Endothelial cell of umbilical vein (primary cell): ENCODE data around the gene TTC31. TPM values are rescaled to one million over a fixed set of nuclear protein-coding genes. Genes with fewer than 3 reads are reported as not detected.

Experiments
- BruUV-seq: library from RNA; stranded (reverse); fragments of 400-500 nt; replicated peaks from 2 replicates; lab custom pipeline; 2021; lab: Mats Ljungman, UMichigan
- CTCF ChIA-PET: fragments of 300-600, 350-600 bp; sonication (Branson Sonifier 250); formaldehyde crosslinking; loops from one replicate; lab custom pipeline; 2021; ENCODE audit warnings: antibody characterized with exemption, inconsistent platforms; lab: Charles Lee
- POLR2A ChIA-PET: fragments of 300-600, 350-600 bp; sonication (Branson Sonifier 250); formaldehyde crosslinking; loops from one replicate; lab custom pipeline; 2021; ENCODE audit warnings: antibody characterized with exemption, inconsistent platforms; lab: Charles Lee
- DNase-seq: peaks from one replicate; pipeline ENCODE4 v3.0.0-alpha.2; 2011; ENCODE audit warnings: low read depth, low spot score
- FAIRE-seq: peaks from 2 replicates; lab custom pipeline; 2011; peaks lifted over from hg19 to GRCh38; lab: Jason Lieb, UNC
- H2AFZ ChIP-seq: 2 replicates; pipeline ENCODE4 v1.6.0; 2012; ENCODE audit warnings: low read depth, low read length, control low read depth, inconsistent platforms
- H3K27ac ChIP-seq: 2 replicates; pipeline ENCODE4 v1.5.1; 2011; ENCODE audit warnings: low read depth, mild to moderate bottlenecking, control low read depth, low read length, moderate library complexity; ENCODE audit not compliant: insufficient read depth
- H3K27me3 ChIP-seq, 2 experiments: 2 replicates each; pipeline versions ENCODE4 v1.6.0 to v1.6.1; 2011; ENCODE audit warnings: low read length in 2 of 2, mixed read lengths in 1 of 2; ENCODE audit not compliant: control insufficient read depth in 2 of 2, insufficient read depth in 2 of 2
- H3K36me3 ChIP-seq, 2 experiments: 2 replicates in 1 of 2; 3 replicates in 1 of 2; pipeline ENCODE4 v1.5.1; 2011; ENCODE audit warnings: low read length in 2 of 2, mild to moderate bottlenecking in 1 of 2, moderate library complexity in 1 of 2; ENCODE audit not compliant: control insufficient read depth in 2 of 2, insufficient read depth in 2 of 2; ENCODE audit errors: extremely low read depth in 1 of 2
- H3K4me1 ChIP-seq: 3 replicates; pipeline ENCODE4 v1.5.1; 2011; ENCODE audit warnings: mild to moderate bottlenecking, low read length; ENCODE audit not compliant: control insufficient read depth, insufficient read depth; ENCODE audit errors: extremely low read depth
- H3K4me2 ChIP-seq: 2 replicates; pipeline ENCODE4 v1.6.1; 2011; ENCODE audit warnings: low read length, control low read depth, mixed read lengths; ENCODE audit not compliant: insufficient read depth
- H3K4me3 ChIP-seq, 3 experiments: fragments of 200-600 bp in 1 of 3; sonication (generic), shearing (Covaris generic) in 1 of 3; replicated peaks in 1 of 3; 2 replicates each; pipeline ENCODE4 v1.5.1; 2011 to 2016; ENCODE audit warnings: control low read depth in 3 of 3, low read length in 3 of 3, mild to moderate bottlenecking in 2 of 3, inconsistent platforms in 1 of 3, low read depth in 1 of 3, moderate library complexity in 1 of 3; ENCODE audit not compliant: insufficient read depth in 1 of 3
- H3K79me2 ChIP-seq: 2 replicates; pipeline ENCODE4 v1.6.0; 2012; ENCODE audit warnings: low read length, inconsistent platforms; ENCODE audit not compliant: control insufficient read depth, insufficient read depth
- H3K9ac ChIP-seq: replicated peaks from 2 replicates; pipeline ENCODE3; 2011; ENCODE audit warnings: low read length, control low read depth; ENCODE audit not compliant: insufficient read depth; ENCODE audit errors: extremely low read depth
- H3K9me1 ChIP-seq: replicated peaks from 3 replicates; pipeline ENCODE4 v1.6.0; 2011; ENCODE audit warnings: mild to moderate bottlenecking, low read length; ENCODE audit not compliant: control insufficient read depth, insufficient read depth; ENCODE audit errors: extremely low read depth
- H3K9me3 ChIP-seq: replicated peaks from 2 replicates; pipeline ENCODE4 v1.5.1; 2012; ENCODE audit warnings: low read length, inconsistent platforms; ENCODE audit not compliant: control insufficient read depth, insufficient read depth
- H4K20me1 ChIP-seq: replicated peaks from 2 replicates; pipeline ENCODE3; 2011; ENCODE audit warnings: mild to moderate bottlenecking, low read length; ENCODE audit not compliant: control insufficient read depth, insufficient read depth; ENCODE audit errors: extremely low read depth
- CTCF ChIP-seq, 2 donors: IDR thresholded peaks; 1 replicate in 1 of 2; 2 replicates in 1 of 2; pipeline ENCODE4 v1.5.1; 2011; ENCODE audit warnings: low read length in 2 of 2, mild to moderate bottlenecking in 2 of 2, moderate library complexity in 2 of 2, control low read depth in 1 of 2, inconsistent platforms in 1 of 2, low read depth in 1 of 2; ENCODE audit not compliant: insufficient read depth in 1 of 2; ENCODE audit errors: extremely low read depth in 1 of 2
- EZH2 ChIP-seq: IDR thresholded peaks from 2 replicates; pipeline ENCODE4 v1.6.1; 2012; ENCODE audit warnings: borderline replicate concordance, low read depth, mild to moderate bottlenecking, moderate library complexity, low read length, inconsistent platforms; ENCODE audit not compliant: severe bottlenecking
- FOS ChIP-seq: IDR thresholded peaks from 2 replicates; pipeline ENCODE4 v1.6.1; 2011; ENCODE audit warnings: mild to moderate bottlenecking, low read length, moderate library complexity, borderline replicate concordance; ENCODE audit not compliant: insufficient read depth
- GATA2 ChIP-seq: IDR thresholded peaks from 2 replicates; pipeline ENCODE4 v1.7.0; 2011; ENCODE audit warnings: low read depth, mild to moderate bottlenecking, moderate library complexity, mixed read lengths, low read length; ENCODE audit not compliant: insufficient read length, insufficient read depth
- JUN ChIP-seq: IDR thresholded peaks from 2 replicates; pipeline ENCODE4 v1.6.1; 2011; ENCODE audit warnings: borderline replicate concordance, low read depth; ENCODE audit not compliant: insufficient read length, insufficient read depth
- MAX ChIP-seq: IDR thresholded peaks from 2 replicates; pipeline ENCODE4 v1.6.1; 2011; ENCODE audit not compliant: insufficient read depth, insufficient read length
- MYC ChIP-seq: IDR thresholded peaks from one replicate; pipeline ENCODE4 v1.6.1; 2011; ENCODE audit warnings: mild to moderate bottlenecking, low read depth, low read length
- POLR2A ChIP-seq: IDR thresholded peaks from 2 replicates; pipeline ENCODE4 v1.6.1; 2012; ENCODE audit warnings: low read depth, mild to moderate bottlenecking, control low read depth, low read length
- POLR2AphosphoS5 ChIP-seq: IDR thresholded peaks from 2 replicates; pipeline ENCODE4 v1.6.1; 2012; ENCODE audit warnings: low read depth, mild to moderate bottlenecking, control low read depth, low read length, moderate library complexity; ENCODE audit not compliant: insufficient read depth
- dilution Hi-C: fragments of 300-500 bp; cut with MboI; formaldehyde crosslinking; loops from one replicate; pipeline ENCODE4 v1.15.0; 2019; ENCODE audit warnings: low sequenced_read_pairs; ENCODE audit not compliant: extremely low pct_ligation_motif_present
- intact Hi-C: fragments of 100-400 bp; cut with micrococcal nuclease; formaldehyde crosslinking; loops from one replicate; pipeline ENCODE4 v1.10.0; 2022
- polyA plus RNA-seq, 4 experiments: library from polyadenylated mRNA; depleted of rRNA in 3 of 4; stranded (reverse) in 3 of 4; unstranded in 1 of 4; fragments of >200 nt; gene quantifications; 2 replicates each; pipeline versions ENCODE4 v1.2.1 to v1.2.3, GENCODE V29; 2011 to 2012; ENCODE audit warnings: missing spikeins in 1 of 4
- total RNA-seq: library from RNA; stranded (reverse); gene quantifications from 2 replicates; pipeline ENCODE4 v1.2.3, GENCODE V29; 2021

The TTC31 gene
- total and polyA plus RNA-seq, 2 donors (not counting 3 experiments of a cell fraction or from before 2014, with no cell fraction given), result 20.1 to 24.1 TPM

- Histone ChIP-seq H3K4me3 (no peak overlapping the region), H2AFZ (no peak overlapping the region), H3K4me2 (no peak overlapping the region), H3K36me3 (no peaks in the 10 kb centered on the region), H3K27ac (no peak overlapping the region), H3K9ac (no peak overlapping the region), H3K9me1 (no peaks in the 10 kb centered on the region), H3K4me1 (no peaks in the 10 kb centered on the region), H3K79me2 (no peaks in the 10 kb centered on the region), H3K9me3 (no peaks in the 10 kb centered on the region), H4K20me1 (no peaks in the 10 kb centered on the region), H3K27me3 (peaks cover 13 to 16% of the 10 kb centered on the region in 2 experiments)
- dilution Hi-C loops, result no loop called here
- POLR2A ChIA-PET, result no interaction called here
- no TSS peak for BruUV-seq
- intact Hi-C loops, result no loop called here
- no peak for DNase-seq
- CTCF ChIA-PET, result no interaction called here
- FAIRE-seq, result no peak
- no peak for TF ChIP-seq EZH2
- no peak for TF ChIP-seq MAX
- no peak for TF ChIP-seq GATA2
- TF ChIP-seq POLR2A, result no peak
- TF ChIP-seq CTCF (IDR thresholded peaks at IDR 0.05; ENCODE audit: extremely low read depth in 1 of 2, insufficient read depth in 1 of 2, low read depth in 1 of 2, low read length in 2 of 2), result no peak
- no peak for TF ChIP-seq POLR2AphosphoS5
- TF ChIP-seq JUN, result no peak
- no peak for TF ChIP-seq FOS
- no peak for TF ChIP-seq MYC
These were observed 56.0 kb downstream of the TTC31 start for GRCh38 chr2:74538881-74539339.
